ENCODE measurements around the gene XAF1.

XAF1 gene, protein sequence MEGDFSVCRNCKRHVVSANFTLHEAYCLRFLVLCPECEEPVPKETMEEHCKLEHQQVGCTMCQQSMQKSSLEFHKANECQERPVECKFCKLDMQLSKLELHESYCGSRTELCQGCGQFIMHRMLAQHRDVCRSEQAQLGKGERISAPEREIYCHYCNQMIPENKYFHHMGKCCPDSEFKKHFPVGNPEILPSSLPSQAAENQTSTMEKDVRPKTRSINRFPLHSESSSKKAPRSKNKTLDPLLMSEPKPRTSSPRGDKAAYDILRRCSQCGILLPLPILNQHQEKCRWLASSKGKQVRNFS

DNA sequence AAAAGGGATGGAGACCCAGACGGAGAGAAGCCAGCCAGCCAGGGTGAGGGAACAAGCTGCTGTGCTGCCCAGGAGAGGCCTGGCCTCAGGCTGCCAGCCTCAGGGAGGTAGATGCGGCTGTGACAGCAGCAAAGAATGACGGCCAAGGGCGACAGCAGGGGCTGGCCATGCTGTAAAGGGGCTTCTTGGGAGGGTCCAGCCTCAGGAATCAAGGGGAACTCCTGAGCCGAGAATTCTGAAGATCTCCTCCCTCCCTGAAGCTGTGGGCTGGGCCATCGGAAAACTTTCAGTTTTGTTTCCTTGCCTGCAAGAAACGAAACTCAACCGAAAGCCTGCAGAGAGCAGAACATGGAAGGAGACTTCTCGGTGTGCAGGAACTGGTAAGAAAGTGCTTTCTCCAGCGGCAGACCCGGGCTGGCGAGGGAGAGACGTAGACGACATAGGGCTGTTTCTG is at the start of gene XAF1:
Gene XAF1 (plus strand): TSS at position 316 of the 454 bp plus-strand sequence. CDS start 33 bp downstream, at position 349.
- ChIA-PET POLR2A (ENCODE audit: low non-redundant PET) (no interaction called here), CTCF (interaction anchor here (1.5 kb wide), 1 partner anchor 89 kb away, joined by 6 read pairs; no protein-coding TSS in a partner anchor)
- TF ChIP-seq, protein P1, sequence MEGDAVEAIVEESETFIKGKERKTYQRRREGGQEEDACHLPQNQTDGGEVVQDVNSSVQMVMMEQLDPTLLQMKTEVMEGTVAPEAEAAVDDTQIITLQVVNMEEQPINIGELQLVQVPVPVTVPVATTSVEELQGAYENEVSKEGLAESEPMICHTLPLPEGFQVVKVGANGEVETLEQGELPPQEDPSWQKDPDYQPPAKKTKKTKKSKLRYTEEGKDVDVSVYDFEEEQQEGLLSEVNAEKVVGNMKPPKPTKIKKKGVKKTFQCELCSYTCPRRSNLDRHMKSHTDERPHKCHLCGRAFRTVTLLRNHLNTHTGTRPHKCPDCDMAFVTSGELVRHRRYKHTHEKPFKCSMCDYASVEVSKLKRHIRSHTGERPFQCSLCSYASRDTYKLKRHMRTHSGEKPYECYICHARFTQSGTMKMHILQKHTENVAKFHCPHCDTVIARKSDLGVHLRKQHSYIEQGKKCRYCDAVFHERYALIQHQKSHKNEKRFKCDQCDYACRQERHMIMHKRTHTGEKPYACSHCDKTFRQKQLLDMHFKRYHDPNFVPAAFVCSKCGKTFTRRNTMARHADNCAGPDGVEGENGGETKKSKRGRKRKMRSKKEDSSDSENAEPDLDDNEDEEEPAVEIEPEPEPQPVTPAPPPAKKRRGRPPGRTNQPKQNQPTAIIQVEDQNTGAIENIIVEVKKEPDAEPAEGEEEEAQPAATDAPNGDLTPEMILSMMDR (conservative IDR thresholded peaks at IDR 0.05; ENCODE audit: low read depth) = no peak
- peak within 1 kb of the TSS; percentile 64 for H3K27ac ChIP-seq
- DNase-seq (ENCODE audit: low spot score) = peak; percentile 23

DNA sequence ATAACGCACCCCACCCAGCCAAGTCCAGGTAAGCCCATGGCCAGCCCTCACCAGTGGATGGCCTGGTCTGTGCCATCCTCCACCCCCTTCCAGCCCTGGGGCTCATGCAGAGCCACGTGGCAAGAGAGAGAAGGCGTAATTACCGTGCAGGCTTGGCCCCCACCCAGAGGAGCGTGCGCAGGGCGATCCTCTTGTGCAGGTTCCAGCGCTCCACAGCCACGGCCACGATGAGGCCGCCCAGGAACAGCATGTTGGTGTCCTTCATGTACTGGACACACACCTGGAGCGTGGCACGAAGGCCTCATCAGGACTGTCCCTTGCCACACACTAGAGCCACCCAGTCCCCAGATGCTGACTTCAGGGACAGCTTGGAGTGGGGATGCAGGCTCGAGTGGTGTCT is 49.3 kb upstream of the XAF1 start:
- TF ChIP-seq, protein P1 (conservative IDR thresholded peaks at IDR 0.05; ENCODE audit: low read depth) = no peak
- ChIA-PET CTCF (no interaction called here), POLR2A (ENCODE audit: low non-redundant PET) (no interaction called here)
- no peak overlapping the region for H3K27ac ChIP-seq
- no peak for DNase-seq (ENCODE audit: low spot score)

DNA sequence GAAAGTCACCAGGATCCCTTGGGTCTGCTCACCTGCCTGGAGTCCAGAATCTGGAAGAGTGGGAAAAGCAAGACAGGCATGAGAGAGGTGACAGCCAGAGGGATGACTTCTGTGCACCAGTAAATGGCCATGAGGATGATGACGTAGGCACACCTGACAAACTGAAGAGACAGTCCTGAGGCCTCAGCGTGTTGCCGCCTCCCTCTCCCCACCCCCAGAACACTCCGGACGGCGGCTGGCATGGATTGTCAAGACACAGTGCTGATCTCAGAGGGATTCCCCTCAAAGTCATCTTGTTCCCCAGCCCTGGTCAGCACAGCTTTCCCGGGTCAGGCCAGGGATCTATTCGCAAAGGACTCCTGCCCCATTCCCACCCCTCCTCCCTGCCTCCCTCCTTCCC is 48.9 kb upstream of the XAF1 start:
- POLR2A ChIA-PET (ENCODE audit: low non-redundant PET) = no interaction called here

DNA sequence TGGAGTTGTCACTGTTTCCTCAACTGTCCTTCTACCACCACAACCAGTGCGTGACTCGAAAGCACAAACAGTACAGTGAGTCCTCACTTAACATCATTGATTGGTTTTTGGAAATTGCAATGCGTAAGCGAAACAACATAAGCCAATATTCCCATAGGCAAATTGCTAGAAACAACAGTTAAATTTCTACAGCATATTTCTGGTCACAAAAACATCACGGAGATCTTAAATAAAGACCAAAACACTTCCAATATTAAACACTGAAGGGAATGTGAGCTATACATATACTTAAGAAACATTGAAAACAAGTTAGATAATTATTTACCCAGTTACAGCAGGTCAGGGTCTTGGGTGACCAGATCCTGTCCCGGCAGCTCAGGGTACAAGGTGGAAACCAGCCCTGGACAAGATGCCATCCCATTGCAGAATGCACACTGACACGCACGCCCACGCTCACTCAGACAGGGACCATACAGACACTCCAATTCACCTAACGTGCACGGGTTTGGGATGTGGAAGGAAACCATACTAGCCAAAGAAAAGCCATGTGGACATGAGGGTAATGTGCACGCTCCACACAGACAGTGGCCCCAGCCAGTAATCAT is 47.4 kb upstream of the XAF1 start:
- ChIA-PET POLR2A (ENCODE audit: low non-redundant PET) (no interaction called here), CTCF (no interaction called here)
- H3K27ac ChIP-seq = no peak overlapping the region
- TF ChIP-seq, protein P1 (conservative IDR thresholded peaks at IDR 0.05; ENCODE audit: low read depth) = no peak
- no peak for DNase-seq (ENCODE audit: low spot score)

More for the DNA sequence above, 48.9 kb upstream of the XAF1 start:
- TF ChIP-seq, protein P1 (conservative IDR thresholded peaks at IDR 0.05; ENCODE audit: low read depth) = no peak
- no peak overlapping the region for H3K27ac ChIP-seq
- DNase-seq (ENCODE audit: low spot score) = no peak
- CTCF ChIA-PET = no interaction called here

DNA sequence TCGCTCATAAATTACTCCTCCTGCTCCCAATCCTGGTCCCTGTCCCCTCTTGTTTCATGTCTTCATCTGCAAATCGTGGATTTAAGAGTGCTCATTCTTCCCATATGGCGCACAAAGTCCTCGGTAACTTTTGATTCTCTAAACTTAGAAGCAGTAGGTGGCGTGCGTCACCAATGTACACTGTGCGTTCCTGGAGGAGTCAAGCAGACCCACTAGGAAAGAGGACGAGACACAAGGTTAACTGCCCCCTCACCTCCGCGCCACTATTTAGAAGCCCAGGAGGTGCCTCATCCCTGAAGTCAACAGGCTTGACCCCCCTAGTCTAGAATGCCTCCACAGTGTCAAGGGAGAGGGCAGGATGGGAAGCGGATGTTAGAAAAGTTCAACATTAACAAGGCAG is 45.5 kb upstream of the XAF1 start:
- no peak for DNase-seq (ENCODE audit: low spot score)
- H3K27ac ChIP-seq = no peak overlapping the region
- TF ChIP-seq, protein P1 (conservative IDR thresholded peaks at IDR 0.05; ENCODE audit: low read depth) = no peak
- POLR2A ChIA-PET (ENCODE audit: low non-redundant PET) = no interaction called here
- CTCF ChIA-PET = no interaction called here

DNA sequence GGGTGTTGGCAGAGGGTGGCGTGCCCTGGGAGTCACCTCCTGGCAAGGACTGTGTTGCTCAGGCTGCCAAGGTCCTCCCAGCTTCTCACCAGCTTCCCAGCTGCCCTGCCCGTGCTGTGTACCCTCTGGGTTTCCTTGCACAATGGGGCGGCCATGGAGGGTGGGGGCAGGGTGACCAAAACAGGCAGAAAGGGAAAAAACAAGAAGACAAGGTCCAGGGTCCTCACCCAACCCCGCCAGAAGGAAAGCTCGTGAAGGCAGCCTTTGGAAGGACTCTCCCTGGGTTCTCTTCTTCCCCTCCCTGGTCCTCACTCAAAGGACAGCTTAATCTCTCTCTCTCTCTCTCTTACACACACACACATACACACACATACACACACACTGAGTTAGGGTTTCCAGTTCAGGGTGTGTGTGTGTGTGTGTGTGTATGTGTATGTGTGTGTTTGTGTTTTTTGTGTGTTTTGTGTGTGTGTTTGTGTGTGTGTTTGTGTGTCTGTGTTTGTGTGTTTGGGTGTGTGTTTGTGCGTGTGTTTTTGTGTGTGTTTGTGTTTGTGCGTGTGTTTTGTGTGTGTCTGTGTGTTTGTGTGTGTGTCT is 44.7 kb upstream of the XAF1 start:
- TF ChIP-seq, protein P1 (conservative IDR thresholded peaks at IDR 0.05; ENCODE audit: low read depth) = no peak
- POLR2A ChIA-PET (ENCODE audit: low non-redundant PET) = interaction anchor here (0.7 kb wide), 1 partner anchor 38 kb away, joined by 3 read pairs; no protein-coding TSS in a partner anchor
- CTCF ChIA-PET = no interaction called here
- peak overlapping the region; percentile 62 for H3K27ac ChIP-seq
- no peak for DNase-seq (ENCODE audit: low spot score)
